Measurements from ENCODE around the gene MXRA7.

The MXRA7 gene

GRCh38 chr17:76635039-76635438, 75.7 kb downstream of the MXRA7 start:
- no peak for TF ChIP-seq CTCF (IDR thresholded peaks at IDR 0.05; ENCODE audit: borderline replicate concordance, control extremely low read depth, extremely low read depth, insufficient read depth, missing control alignments)
- in situ Hi-C loops (cut with MboI; ENCODE audit: low sequenced_read_pairs, unreplicated experiment): no loop called here
- no peak for DNase-seq (ENCODE audit: low spot score)

DNA sequence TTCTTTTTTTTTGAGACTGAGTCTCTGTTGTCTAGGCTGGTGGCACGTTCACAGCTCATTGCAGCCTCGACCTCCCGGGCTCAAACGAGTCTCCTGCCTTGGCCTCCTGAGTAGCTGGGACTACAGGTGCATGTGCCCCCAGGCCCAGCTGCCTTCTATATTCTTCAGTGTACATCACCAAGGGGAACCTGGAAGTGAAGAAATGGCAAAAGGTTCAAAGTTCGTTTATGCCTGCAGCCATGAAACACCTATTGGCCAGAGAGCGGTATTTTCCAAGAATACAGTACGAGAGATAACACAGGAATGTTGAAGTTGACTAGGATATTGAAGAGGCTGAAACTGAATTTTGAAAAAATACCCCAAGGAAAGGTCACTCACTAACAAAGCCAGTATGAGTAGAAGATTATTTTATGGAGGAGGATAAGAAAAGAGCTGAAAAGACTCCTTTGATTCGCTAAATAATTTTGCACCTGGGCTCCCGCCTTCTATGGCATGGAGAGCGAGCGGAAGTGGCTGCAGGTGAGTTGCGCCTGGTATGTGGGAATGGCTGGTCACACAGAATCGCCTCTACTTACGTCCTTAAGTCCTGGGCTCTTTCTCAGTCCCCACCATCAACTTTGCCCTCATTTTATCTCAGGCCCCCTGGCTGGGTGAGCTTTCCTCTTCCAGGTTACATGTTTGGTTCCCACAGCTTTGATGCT, 77.0 kb downstream of the MXRA7 start:
- no peak for DNase-seq (ENCODE audit: low spot score)
- no peak for TF ChIP-seq CTCF (IDR thresholded peaks at IDR 0.05; ENCODE audit: borderline replicate concordance, control extremely low read depth, extremely low read depth, insufficient read depth, missing control alignments)
- in situ Hi-C loops (cut with MboI; ENCODE audit: low sequenced_read_pairs, unreplicated experiment): no loop called here

DNA sequence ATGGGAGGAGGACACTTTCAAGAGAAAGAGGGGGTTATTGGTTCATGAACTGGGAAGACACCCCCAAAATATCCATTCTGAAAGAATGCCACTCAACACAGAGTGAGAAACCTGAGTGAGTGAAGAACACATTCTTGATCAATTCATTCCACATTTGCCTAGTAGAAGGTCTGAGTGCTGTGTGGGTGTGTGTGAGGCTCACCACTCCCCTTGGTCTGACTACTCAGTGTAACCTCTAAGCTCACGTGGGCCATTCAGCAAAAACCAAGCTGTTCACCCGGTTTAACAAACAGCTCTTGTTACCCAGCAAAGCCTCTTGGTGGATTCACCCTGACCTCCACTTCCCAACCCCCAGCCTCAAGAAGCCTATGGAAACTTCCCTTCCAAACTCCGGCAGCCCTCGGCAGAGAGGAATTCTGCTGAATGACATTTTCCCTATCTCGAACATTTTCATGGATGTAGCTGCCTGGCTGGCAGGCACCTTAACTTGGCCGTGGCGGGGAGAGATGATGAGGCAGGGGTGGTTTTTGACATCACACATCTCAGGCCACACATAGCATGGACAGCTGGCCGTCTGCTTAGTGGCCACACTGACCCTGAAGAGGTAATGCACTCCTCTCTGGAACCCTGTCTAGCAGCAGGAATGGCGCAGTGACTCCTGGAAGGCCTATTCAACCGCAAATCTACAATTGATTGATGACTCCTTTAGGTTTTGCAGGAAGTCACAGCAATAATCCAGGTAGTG, 78.8 kb downstream of the MXRA7 start:
- no peak for DNase-seq (ENCODE audit: low spot score)
- no peak for TF ChIP-seq CTCF (IDR thresholded peaks at IDR 0.05; ENCODE audit: borderline replicate concordance, control extremely low read depth, extremely low read depth, insufficient read depth, missing control alignments)
- in situ Hi-C loops (cut with MboI; ENCODE audit: low sequenced_read_pairs, unreplicated experiment): no loop called here

DNA sequence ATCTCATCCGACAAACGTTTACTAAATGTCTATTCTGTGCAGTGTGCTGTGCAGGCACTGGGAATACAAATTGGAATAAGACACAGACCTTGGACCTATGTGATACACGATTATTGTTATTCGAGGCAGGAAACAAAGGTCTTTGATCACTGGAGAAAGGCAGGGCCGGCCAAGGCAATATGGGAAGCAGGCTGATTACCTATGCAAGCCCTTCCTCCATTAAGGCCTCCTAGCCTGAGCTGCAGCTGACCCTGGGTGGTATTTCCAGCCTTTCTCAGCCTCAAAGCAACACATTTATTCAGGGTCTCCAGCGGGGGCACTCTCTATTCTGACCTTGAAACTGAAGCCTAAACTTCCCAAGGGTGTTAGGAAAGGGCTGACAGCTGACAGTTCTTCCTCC, 80.6 kb downstream of the MXRA7 start:
- no peak for DNase-seq (ENCODE audit: low spot score)
- in situ Hi-C loops (cut with MboI; ENCODE audit: low sequenced_read_pairs, unreplicated experiment): no loop called here
- TF ChIP-seq CTCF (IDR thresholded peaks at IDR 0.05; ENCODE audit: borderline replicate concordance, control extremely low read depth, extremely low read depth, insufficient read depth, missing control alignments): no peak

Data from GM13976 (cell line).